PC-9 (cell line): ENCODE measurements around the gene STEAP3. TPM values are rescaled to one million over a fixed set of nuclear protein-coding genes. Genes with fewer than 3 reads are reported as not detected.

ENCODE experiments used
- BruUV-seq: library from RNA; stranded (reverse); fragments of 400-500 nt; replicated peaks from 2 replicates; lab custom pipeline; 2021; lab: Mats Ljungman, UMichigan
- CTCF ChIA-PET: fragments of 300-600 bp; sonication (Branson Sonifier 250); formaldehyde crosslinking; loops from one replicate; lab custom pipeline; 2022; ENCODE audit warnings: antibody characterized with exemption; lab: Charles Lee
- POLR2A ChIA-PET: fragments of 300-600 bp; sonication (Branson Sonifier 250); formaldehyde crosslinking; loops from one replicate; lab custom pipeline; 2022; ENCODE audit warnings: antibody characterized with exemption; ENCODE audit not compliant: unreplicated experiment; lab: Charles Lee
- DNase-seq, 2 experiments: peaks; one replicate each; pipeline versions ENCODE4 v3.0.0 to v3.0.0-alpha.2; 2015 to 2022; ENCODE audit warnings: mixed read lengths in 1 of 2
- H2AFZ ChIP-seq: fragments of 200-600 bp; sonication (generic); 2 replicates; pipeline ENCODE4 v1.8.1; 2017; ENCODE audit warnings: antibody characterized with exemption
- H3F3A ChIP-seq: fragments of 200-600 bp; sonication (generic); 2 replicates; pipeline ENCODE4 v1.8.1; 2017; ENCODE audit warnings: antibody characterized with exemption, mild to moderate bottlenecking, low read depth; ENCODE audit not compliant: insufficient read depth
- H3K27ac ChIP-seq: fragments of 200-600 bp; sonication (generic); 2 replicates; pipeline ENCODE4 v1.6.1; 2016; ENCODE audit warnings: mixed run types
- H3K27me3 ChIP-seq: fragments of 200-600 bp; sonication (generic); 2 replicates; pipeline ENCODE4 v1.6.1; 2016; ENCODE audit warnings: low read depth, mixed run types; ENCODE audit not compliant: insufficient read depth
- H3K36me3 ChIP-seq: fragments of 200-600 bp; sonication (generic); 2 replicates; pipeline ENCODE4 v1.6.1; 2016; ENCODE audit warnings: low read depth, mixed run types
- H3K4me1 ChIP-seq: fragments of 200-600 bp; sonication (generic); replicated peaks from 2 replicates; pipeline ENCODE4 v1.6.1; 2016; ENCODE audit warnings: mixed run types; ENCODE audit not compliant: insufficient read depth
- H3K4me2 ChIP-seq: fragments of 200-600 bp; sonication (generic); 2 replicates; pipeline ENCODE4 v1.6.1; 2017; ENCODE audit warnings: mixed run types
- H3K4me3 ChIP-seq: fragments of 200-600 bp; sonication (generic); 2 replicates; pipeline ENCODE4 v1.6.1; 2016; ENCODE audit warnings: mixed run types
- H3K79me2 ChIP-seq: fragments of 200-600 bp; sonication (generic); 2 replicates; pipeline ENCODE4 v1.6.1; 2017; ENCODE audit warnings: low read depth, mixed run types
- H3K9me2 ChIP-seq: fragments of 200-600 bp; sonication (generic); 2 replicates; pipeline ENCODE4 v1.8.1; 2017; ENCODE audit warnings: mild to moderate bottlenecking; ENCODE audit not compliant: insufficient read depth
- H3K9me3 ChIP-seq: fragments of 200-600 bp; sonication (generic); 2 replicates; pipeline ENCODE4 v1.8.1; 2016; ENCODE audit warnings: low read depth; ENCODE audit not compliant: insufficient read depth
- H4K20me1 ChIP-seq: fragments of 200-600 bp; sonication (generic); 2 replicates; pipeline ENCODE4 v1.8.1; 2017; ENCODE audit not compliant: insufficient read depth
- EZH2 ChIP-seq: fragments of 200-600 bp; sonication (generic); IDR thresholded peaks from 2 replicates; pipeline ENCODE4 v1.8.0; 2017; ENCODE audit warnings: antibody characterized with exemption, low read depth
- intact Hi-C: fragments of 100-400 bp; cut with micrococcal nuclease; formaldehyde crosslinking; loops from one replicate; pipeline ENCODE4 v1.10.0; 2022; ENCODE audit not compliant: unreplicated experiment
- total RNA-seq: library from RNA; stranded (reverse); gene quantifications from 2 replicates; pipeline ENCODE4 v1.2.3, GENCODE V29; 2021
- TF ChIP-seq, protein P1 (sequence below): fragments of 200-600 bp; sonication (generic); conservative IDR thresholded peaks from 2 replicates; pipeline ENCODE4 v1.6.1; 2017; ENCODE audit warnings: mixed run types, antibody characterized with exemption, mild to moderate bottlenecking, moderate library complexity

Gene STEAP3
- total RNA-seq, 1 experiment from 2014 or later: 23.0 TPM

DNA sequence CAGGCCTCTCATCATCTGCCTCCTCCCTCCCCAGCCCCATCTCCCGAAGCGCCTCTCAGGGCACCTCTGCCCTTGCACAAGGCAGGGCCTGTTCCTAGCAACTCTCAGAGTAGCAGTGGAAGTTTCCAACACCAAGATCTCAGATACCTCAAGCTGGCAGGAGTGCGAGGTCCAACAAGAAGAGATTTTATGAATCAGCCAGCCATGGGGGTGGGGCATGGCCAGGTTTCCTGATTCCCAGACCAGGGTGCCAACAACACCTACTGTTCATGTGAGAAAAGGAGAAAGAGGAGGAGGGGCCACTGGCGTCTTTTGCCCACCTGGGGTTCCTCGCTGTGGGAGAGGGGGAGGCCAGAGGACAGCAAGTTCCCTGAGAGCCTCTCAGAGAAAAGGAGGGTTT lies 6.6 kb upstream of the STEAP3 start:
- no peaks in the 10 kb centered on the region for H3K27me3 ChIP-seq
- H3K79me2 ChIP-seq: no peaks in the 10 kb centered on the region
- no peak overlapping the region for H3K4me2 ChIP-seq
- CTCF ChIA-PET: no interaction called here
- no peak overlapping the region for H3K4me3 ChIP-seq
- no peaks in the 10 kb centered on the region for H4K20me1 ChIP-seq
- TF ChIP-seq, protein P1, sequence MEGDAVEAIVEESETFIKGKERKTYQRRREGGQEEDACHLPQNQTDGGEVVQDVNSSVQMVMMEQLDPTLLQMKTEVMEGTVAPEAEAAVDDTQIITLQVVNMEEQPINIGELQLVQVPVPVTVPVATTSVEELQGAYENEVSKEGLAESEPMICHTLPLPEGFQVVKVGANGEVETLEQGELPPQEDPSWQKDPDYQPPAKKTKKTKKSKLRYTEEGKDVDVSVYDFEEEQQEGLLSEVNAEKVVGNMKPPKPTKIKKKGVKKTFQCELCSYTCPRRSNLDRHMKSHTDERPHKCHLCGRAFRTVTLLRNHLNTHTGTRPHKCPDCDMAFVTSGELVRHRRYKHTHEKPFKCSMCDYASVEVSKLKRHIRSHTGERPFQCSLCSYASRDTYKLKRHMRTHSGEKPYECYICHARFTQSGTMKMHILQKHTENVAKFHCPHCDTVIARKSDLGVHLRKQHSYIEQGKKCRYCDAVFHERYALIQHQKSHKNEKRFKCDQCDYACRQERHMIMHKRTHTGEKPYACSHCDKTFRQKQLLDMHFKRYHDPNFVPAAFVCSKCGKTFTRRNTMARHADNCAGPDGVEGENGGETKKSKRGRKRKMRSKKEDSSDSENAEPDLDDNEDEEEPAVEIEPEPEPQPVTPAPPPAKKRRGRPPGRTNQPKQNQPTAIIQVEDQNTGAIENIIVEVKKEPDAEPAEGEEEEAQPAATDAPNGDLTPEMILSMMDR: no peak
- TF ChIP-seq EZH2: no peak
- BruUV-seq: no TSS peak
- intact Hi-C loops: no loop called here
- no peak for DNase-seq
- no peaks in the 10 kb centered on the region for H3K9me3 ChIP-seq
- peaks cover 8% of the 10 kb centered on the region; the same call in 1 of the 2 replicates for H3F3A ChIP-seq
- peaks cover 18% of the 10 kb centered on the region for H3K4me1 ChIP-seq
- H3K36me3 ChIP-seq: no peaks in the 10 kb centered on the region
- no peaks in the 10 kb centered on the region for H3K9me2 ChIP-seq
- no peak overlapping the region for H3K27ac ChIP-seq
- POLR2A ChIA-PET: no interaction called here
- no peak overlapping the region for H2AFZ ChIP-seq

DNA sequence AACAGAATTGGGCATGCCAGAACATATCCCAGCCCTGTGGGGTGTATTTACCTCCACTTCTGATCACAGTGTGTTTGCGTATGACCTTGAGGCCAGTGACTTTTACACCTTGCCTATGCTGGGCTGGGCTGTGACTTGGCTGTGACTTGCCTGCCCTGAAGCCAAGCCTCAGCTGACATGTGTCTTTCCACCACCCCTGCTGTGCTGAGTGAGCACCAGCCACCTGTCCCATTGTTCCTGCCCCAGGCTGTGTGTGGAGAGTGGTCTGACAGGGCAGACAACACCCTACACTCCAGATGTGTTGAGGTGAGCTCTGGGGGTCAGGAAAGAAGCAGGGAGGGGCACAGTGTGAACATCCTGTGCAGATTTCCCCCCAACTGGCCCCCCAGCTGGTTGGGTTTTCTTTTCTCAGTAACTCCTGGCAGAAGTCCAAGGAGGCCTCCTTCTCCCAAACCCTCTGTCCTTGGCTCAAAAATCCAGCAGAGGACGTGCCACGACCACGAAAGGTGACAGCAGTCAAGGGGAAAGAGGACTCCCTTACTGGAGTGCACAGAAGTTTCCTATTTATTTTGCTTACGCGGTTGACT lies 5.1 kb upstream of the STEAP3 start:
- no peaks in the 10 kb centered on the region for H3K36me3 ChIP-seq
- H3K27ac ChIP-seq: no peak overlapping the region
- intact Hi-C loops: loop anchor here (2.0 kb wide), 1 partner anchor 72 kb away; no protein-coding TSS in a partner anchor
- POLR2A ChIA-PET: no interaction called here
- H3K9me3 ChIP-seq: no peaks in the 10 kb centered on the region
- H4K20me1 ChIP-seq: no peaks in the 10 kb centered on the region
- CTCF ChIA-PET: interaction anchor here (1.0 kb wide), 1 partner anchor 10 kb away, joined by 4 read pairs; no protein-coding TSS in a partner anchor
- peak overlapping the region; percentile 14 for H3K4me2 ChIP-seq
- DNase-seq: peak; percentile 46 to 54
- peaks cover 28% of the 10 kb centered on the region for H3K4me1 ChIP-seq
- no peaks in the 10 kb centered on the region for H3K27me3 ChIP-seq
- H2AFZ ChIP-seq: no peak overlapping the region
- no TSS peak for BruUV-seq
- no peaks in the 10 kb centered on the region for H3K9me2 ChIP-seq
- no peak overlapping the region for H3K4me3 ChIP-seq
- H3K79me2 ChIP-seq: no peaks in the 10 kb centered on the region
- H3F3A ChIP-seq: peaks cover 8% of the 10 kb centered on the region; the same call in 1 of the 2 replicates
- TF ChIP-seq, protein P1: peak; percentile 69
- TF ChIP-seq EZH2: no peak

DNA sequence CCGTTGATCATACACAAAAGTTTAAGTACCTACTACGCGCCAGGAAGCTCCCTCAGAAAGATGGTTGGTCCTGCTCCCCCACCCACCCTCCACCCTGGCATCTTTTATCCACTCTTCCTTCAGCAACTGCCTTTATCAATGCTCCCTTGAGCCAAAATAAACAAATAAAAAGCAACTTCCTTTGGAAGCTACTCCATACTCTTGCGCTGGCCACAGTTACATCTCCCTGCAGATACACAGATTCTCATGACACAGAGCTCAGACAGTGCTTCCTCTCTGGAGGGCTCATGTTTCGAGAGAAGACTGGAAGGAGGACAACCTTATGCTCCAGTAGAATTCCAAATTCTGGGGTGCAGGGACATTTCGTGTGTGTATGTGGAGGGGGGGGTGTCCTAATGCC lies 3.8 kb upstream of the STEAP3 start:
- H3K27ac ChIP-seq: no peak overlapping the region
- no peak for DNase-seq
- no TSS peak for BruUV-seq
- H3F3A ChIP-seq: peaks cover 8% of the 10 kb centered on the region; the same call in 1 of the 2 replicates
- ChIA-PET POLR2A (no interaction called here), CTCF (no interaction called here)
- no peaks in the 10 kb centered on the region for H4K20me1 ChIP-seq
- H3K4me1 ChIP-seq: peaks cover 33% of the 10 kb centered on the region
- TF ChIP-seq, protein P1: no peak
- no peak for TF ChIP-seq EZH2
- H3K27me3 ChIP-seq: no peaks in the 10 kb centered on the region
- no peaks in the 10 kb centered on the region for H3K9me2 ChIP-seq
- no peaks in the 10 kb centered on the region for H3K9me3 ChIP-seq
- intact Hi-C loops: loop anchor here (2.0 kb wide), 1 partner anchor 71 kb away; no protein-coding TSS in a partner anchor
- no peak overlapping the region for H3K4me2 ChIP-seq
- no peak overlapping the region for H2AFZ ChIP-seq
- H3K79me2 ChIP-seq: peaks cover 7% of the 10 kb centered on the region; the same call in 1 of the 2 replicates
- H3K4me3 ChIP-seq: no peak overlapping the region
- no peaks in the 10 kb centered on the region for H3K36me3 ChIP-seq
